Transverse colon (tissue), 3 donors: ENCODE results near the gene TARDBP.

Experiments
- CTCF ChIP-seq, 5 experiments: fragments of 200-600 bp in 3 of 5; fragments of 450-650 bp in 2 of 5; sonication (generic) in 3 of 5; IDR thresholded peaks; 1 replicate in 2 of 5; 2 replicates in 3 of 5; pipeline ENCODE4 v1.5.1; 2016 to 2017; ENCODE audit warnings: antibody characterized with exemption in 5 of 5, inconsistent platforms in 3 of 5, mild to moderate bottlenecking in 2 of 5, moderate library complexity in 1 of 5
- EP300 ChIP-seq: sonication (generic); formaldehyde crosslinking; IDR thresholded peaks from one replicate; pipeline ENCODE4 v1.6.1; 2017; ENCODE audit warnings: antibody characterized with exemption, low read depth

DNA sequence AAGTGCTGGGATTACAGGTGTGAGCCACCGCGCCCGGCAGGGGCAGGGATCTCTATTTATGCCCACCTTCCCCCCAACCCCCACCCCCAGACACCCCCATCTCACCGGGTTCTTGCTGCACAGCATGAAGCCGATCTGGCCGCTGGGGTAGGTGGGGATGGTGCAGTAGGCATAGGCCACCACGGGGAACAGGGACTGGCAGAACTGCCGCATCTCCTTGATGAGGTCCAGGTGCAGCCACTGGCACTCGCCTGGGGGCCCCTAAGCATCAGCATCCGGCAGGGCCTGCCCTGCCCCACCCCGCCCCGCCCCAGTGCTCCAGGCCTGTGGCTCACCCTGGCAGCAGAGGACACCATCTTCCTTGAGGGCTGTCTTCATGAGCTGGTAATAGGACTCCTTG, 43.2 kb downstream of the TARDBP start:
- no peak for TF ChIP-seq EP300
- TF ChIP-seq CTCF (IDR thresholded peaks at IDR 0.05): no peak
